BLaER1 treated with 17β-estradiol and CSF1 and Interleukin-3, amounts not matched to agents 10 nM and 100 nM (cell line): ENCODE data around the gene ZSWIM7.

Source experiments
- H3K27ac ChIP-seq, 11 experiments: shearing (Covaris generic); formaldehyde crosslinking; 2 replicates each; pipeline ENCODE4 v1.8.1; 2022
- H3K27me3 ChIP-seq, 11 experiments: shearing (Covaris generic); formaldehyde crosslinking; 2 replicates each; pipeline ENCODE4 v1.8.1; 2022
- H3K36me3 ChIP-seq, 11 experiments: shearing (Covaris generic); formaldehyde crosslinking; 2 replicates each; pipeline ENCODE4 v1.8.1; 2022
- H3K4me1 ChIP-seq, 10 experiments: shearing (Covaris generic); formaldehyde crosslinking; 2 replicates each; pipeline ENCODE4 v1.8.1; 2022
- H3K4me2 ChIP-seq, 11 experiments: shearing (Covaris generic); formaldehyde crosslinking; 2 replicates each; pipeline ENCODE4 v1.8.1; 2022
- H3K4me3 ChIP-seq, 10 experiments: shearing (Covaris generic); formaldehyde crosslinking; 2 replicates each; pipeline ENCODE4 v1.8.1; 2022
- H3K9ac ChIP-seq, 11 experiments: shearing (Covaris generic); formaldehyde crosslinking; 2 replicates each; pipeline ENCODE4 v1.8.1; 2022
- H3K9me3 ChIP-seq, 11 experiments: shearing (Covaris generic); formaldehyde crosslinking; replicated peaks in 1 of 11; 2 replicates each; pipeline ENCODE4 v1.8.1; 2022
- H4K20me1 ChIP-seq, 11 experiments: shearing (Covaris generic); formaldehyde crosslinking; 2 replicates each; pipeline ENCODE4 v1.8.1; 2022
- Cebpa-rat ChIP-seq, 11 experiments: shearing (Covaris generic); IDR thresholded peaks; 2 replicates each; pipeline ENCODE4 v1.8.1; 2022

Gene ZSWIM7

GRCh38 chr17:15967706-15968399 is 31.7 kb downstream of the ZSWIM7 start:
- Histone ChIP-seq H3K27ac (peak overlapping the region in 9 of 11 experiments; percentile 79 to 91 (median 84); a peak in 18 of 22 replicates), H3K9ac (peak overlapping the region in 8 of 11 experiments; percentile 69 to 78 (median 75); a peak in 14 of 22 replicates), H3K4me2 (peak overlapping the region; percentile 84 to 96 (median 93)), H4K20me1 (0 out of 22 replicates have a peak, but pooled peaks cover 0 to 10% (median 0%) of the 10 kb centered on the region in 11 experiments), H3K27me3 (no peaks in the 10 kb centered on the region), H3K4me1 (peaks cover 51 to 64% (median 57%) of the 10 kb centered on the region in 10 experiments), H3K4me3 (peak overlapping the region in 5 of 10 experiments; percentile 38 to 49 (median 42); a peak in 3 of 20 replicates), H3K36me3 (peaks cover 0 to 25% (median 0%) of the 10 kb centered on the region in 11 experiments; a peak in 5 of 22 replicates), H3K9me3 (no peaks in the 10 kb centered on the region)
- no peak for TF ChIP-seq Cebpa-rat (IDR thresholded peaks at IDR 0.05)

GRCh38 chr17:15966879-15967248 is 32.6 kb downstream of the ZSWIM7 start:
- peaks cover 51 to 67% (median 57%) of the 10 kb centered on the region in 10 experiments for H3K4me1 ChIP-seq

GRCh38 chr17:15966183-15966878 is 33.2 kb downstream of the ZSWIM7 start:
- H3K9ac ChIP-seq, result peak overlapping the region; percentile 63 to 78 (median 74)
- H3K4me1 ChIP-seq, result peaks cover 51 to 71% (median 57%) of the 10 kb centered on the region in 10 experiments
- no peaks in the 10 kb centered on the region for H3K27me3 ChIP-seq
- peak overlapping the region; percentile 84 to 96 (median 93) for H3K4me2 ChIP-seq
- TF ChIP-seq Cebpa-rat (IDR thresholded peaks at IDR 0.05), result no peak
- H3K36me3 ChIP-seq, result peaks cover 0 to 17% (median 0%) of the 10 kb centered on the region in 11 experiments; a peak in 4 of 22 replicates
- peak overlapping the region; percentile 24 to 53 (median 40); a peak in 19 of 20 replicates for H3K4me3 ChIP-seq
- H4K20me1 ChIP-seq, result 0 out of 22 replicates have a peak, but pooled peaks cover 0 to 10% (median 0%) of the 10 kb centered on the region in 11 experiments
- no peaks in the 10 kb centered on the region for H3K9me3 ChIP-seq
- H3K27ac ChIP-seq, result peak overlapping the region; percentile 66 to 91 (median 81)

More at GRCh38 chr17:15966879-15967248, 32.6 kb downstream of the ZSWIM7 start:
- Histone ChIP-seq H3K9me3 (no peaks in the 10 kb centered on the region), H3K27ac (peak overlapping the region; percentile 66 to 91 (median 81); a peak in 21 of 22 replicates), H4K20me1 (0 out of 22 replicates have a peak, but pooled peaks cover 0 to 10% (median 0%) of the 10 kb centered on the region in 11 experiments), H3K4me3 (peak overlapping the region; percentile 24 to 53 (median 40); a peak in 19 of 20 replicates), H3K27me3 (no peaks in the 10 kb centered on the region), H3K9ac (peak overlapping the region; percentile 63 to 78 (median 74)), H3K4me2 (peak overlapping the region; percentile 84 to 96 (median 93)), H3K36me3 (peaks cover 0 to 21% (median 0%) of the 10 kb centered on the region in 11 experiments; a peak in 5 of 22 replicates)
- TF ChIP-seq Cebpa-rat (IDR thresholded peaks at IDR 0.05), result no peak

DNA sequence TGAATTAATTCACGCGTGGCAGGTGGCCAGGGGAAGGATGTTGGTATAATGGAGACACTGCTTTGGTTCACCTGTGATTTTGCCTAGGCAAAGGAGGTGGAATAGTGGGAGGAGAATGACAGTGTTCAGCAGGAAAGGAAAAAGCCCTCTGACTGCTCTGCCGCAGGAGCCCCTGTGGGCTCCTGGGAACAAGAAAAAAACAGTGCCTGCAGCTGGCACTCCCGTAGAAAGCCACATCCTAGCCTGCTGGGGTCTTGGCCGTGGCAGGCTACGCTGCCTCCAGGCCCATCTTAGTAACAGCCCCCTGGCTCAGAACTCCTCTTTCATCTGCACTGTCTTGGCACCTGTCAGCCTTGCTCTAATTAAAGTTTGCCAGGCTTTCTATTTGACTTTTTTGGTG is 34.0 kb downstream of the ZSWIM7 start:
- Histone ChIP-seq H3K9ac (peak overlapping the region; percentile 63 to 78 (median 74); a peak in 20 of 22 replicates), H3K27ac (peak overlapping the region; percentile 66 to 91 (median 81); a peak in 20 of 22 replicates)

GRCh38 chr17:15963670-15964110 is 35.8 kb downstream of the ZSWIM7 start:
- Histone ChIP-seq H3K9ac (peak overlapping the region in 2 of 11 experiments; percentile 13 to 18; a peak in 1 of 22 replicates), H3K9me3 (no peaks in the 10 kb centered on the region), H3K36me3 (no peaks in the 10 kb centered on the region), H3K27me3 (no peaks in the 10 kb centered on the region), H3K4me1 (peaks cover 60 to 91% (median 69%) of the 10 kb centered on the region in 10 experiments), H3K4me3 (no peak overlapping the region), H3K27ac (peak overlapping the region in 9 of 11 experiments; percentile 3 to 91 (median 84); a peak in 16 of 22 replicates), H4K20me1 (peaks cover 0 to 6% (median 0%) of the 10 kb centered on the region in 11 experiments; a peak in 1 of 22 replicates), H3K4me2 (peak overlapping the region; percentile 4 to 93 (median 34); a peak in 15 of 22 replicates)
- TF ChIP-seq Cebpa-rat (IDR thresholded peaks at IDR 0.05), result no peak

More for the DNA sequence above, 34.0 kb downstream of the ZSWIM7 start:
- Histone ChIP-seq H3K9me3 (no peaks in the 10 kb centered on the region), H3K4me2 (peak overlapping the region; percentile 84 to 96 (median 93)), H3K36me3 (peaks cover 0 to 12% (median 0%) of the 10 kb centered on the region in 11 experiments; a peak in 4 of 22 replicates), H3K27me3 (no peaks in the 10 kb centered on the region), H4K20me1 (0 out of 22 replicates have a peak, but pooled peaks cover 0 to 6% (median 0%) of the 10 kb centered on the region in 11 experiments), H3K4me3 (peak overlapping the region in 6 of 10 experiments; percentile 2 to 49 (median 22); a peak in 4 of 20 replicates), H3K4me1 (peaks cover 51 to 79% (median 59%) of the 10 kb centered on the region in 10 experiments)
- TF ChIP-seq Cebpa-rat (IDR thresholded peaks at IDR 0.05), result no peak

- peaks cover 0 to 7% (median 0%) of the 10 kb centered on the region in 11 experiments; a peak in 2 of 22 replicates for H3K36me3 ChIP-seq
- H3K27ac ChIP-seq, result peak overlapping the region in 10 of 11 experiments; percentile 67 to 95 (median 92); a peak in 21 of 22 replicates
- no peaks in the 10 kb centered on the region; a peak in 1 of 22 replicates for H3K9me3 ChIP-seq
- H4K20me1 ChIP-seq, result no peaks in the 10 kb centered on the region; a peak in 1 of 22 replicates
- peak overlapping the region; percentile 47 to 90 (median 81) for H3K4me2 ChIP-seq
- H3K27me3 ChIP-seq, result no peaks in the 10 kb centered on the region
- H3K9ac ChIP-seq, result peak overlapping the region in 10 of 11 experiments; percentile 47 to 80 (median 76); a peak in 18 of 22 replicates
- peak overlapping the region in 1 of 10 experiments; percentile 10; a peak in 2 of 20 replicates for H3K4me3 ChIP-seq
- no peak for TF ChIP-seq Cebpa-rat (IDR thresholded peaks at IDR 0.05)
- H3K4me1 ChIP-seq, result peaks cover 17 to 91% (median 62%) of the 10 kb centered on the region in 10 experiments
These were observed 41.0 kb downstream of the ZSWIM7 start for GRCh38 chr17:15958484-15958854.

GRCh38 chr17:15957608-15958307 is 41.7 kb downstream of the ZSWIM7 start:
- peak overlapping the region in 10 of 11 experiments; percentile 67 to 95 (median 92); a peak in 19 of 22 replicates for H3K27ac ChIP-seq
- no peaks in the 10 kb centered on the region; a peak in 1 of 22 replicates for H3K9me3 ChIP-seq
- TF ChIP-seq Cebpa-rat (IDR thresholded peaks at IDR 0.05), result no peak
- peaks cover 0 to 7% (median 0%) of the 10 kb centered on the region in 11 experiments; a peak in 2 of 22 replicates for H3K36me3 ChIP-seq
- H3K27me3 ChIP-seq, result no peaks in the 10 kb centered on the region
- H3K4me3 ChIP-seq, result no peak overlapping the region
- peaks cover 17 to 91% (median 63%) of the 10 kb centered on the region in 10 experiments for H3K4me1 ChIP-seq
- peak overlapping the region in 10 of 11 experiments; percentile 47 to 90 (median 82); a peak in 19 of 22 replicates for H3K4me2 ChIP-seq
- H4K20me1 ChIP-seq, result peaks cover 0 to 3% (median 0%) of the 10 kb centered on the region in 11 experiments; a peak in 1 of 22 replicates
- peak overlapping the region in 9 of 11 experiments; percentile 64 to 80 (median 77); a peak in 12 of 22 replicates for H3K9ac ChIP-seq
